ENCODE data around the gene EHBP1.
"Not testable (repeated sequence)": the region's sequence is repeated elsewhere in the genome, so short reads cannot be mapped to it uniquely, and the experiment has no call there.

DNA sequence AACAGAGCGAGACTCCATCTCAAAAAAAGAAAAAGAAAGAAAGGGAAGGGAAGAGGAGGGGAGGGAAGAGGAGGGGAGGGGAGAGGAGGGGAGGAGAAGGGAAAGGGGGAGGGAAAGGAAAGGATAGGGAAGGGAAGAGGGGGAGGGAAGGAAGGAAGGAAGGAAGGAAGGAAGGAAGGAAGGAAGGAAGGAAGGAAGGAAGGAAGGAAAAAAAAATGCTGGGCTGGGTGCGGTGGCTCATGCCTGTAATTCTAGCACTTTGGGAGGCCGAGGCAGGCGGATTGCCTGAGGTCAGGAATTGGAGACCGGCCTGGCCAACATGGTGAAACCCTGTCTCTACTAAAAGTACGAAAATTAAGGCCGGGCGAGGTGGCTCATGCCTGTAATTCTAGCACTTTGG lies 314.2 kb downstream of the EHBP1 start:
- TF ChIP-seq MAX (IDR thresholded peaks at IDR 0.05; ENCODE audit: low read depth); REST (IDR thresholded peaks at IDR 0.05; ENCODE audit: low read depth, low read length); EP300 (IDR thresholded peaks at IDR 0.05; ENCODE audit: borderline replicate concordance in 1 of 2, low read depth in 1 of 2, low read length in 1 of 2); POLR2AphosphoS5 (IDR thresholded peaks at IDR 0.05; ENCODE audit: low read depth, low read length); YY1 (IDR thresholded peaks at IDR 0.05; ENCODE audit: low read depth); EZH2phosphoT487 (IDR thresholded peaks at IDR 0.05; ENCODE audit: borderline replicate concordance, low read depth); RXRA (IDR thresholded peaks at IDR 0.05; ENCODE audit: borderline replicate concordance, low read depth); SMC3 (IDR thresholded peaks at IDR 0.05; ENCODE audit: low read depth, low read length); MXI1 (IDR thresholded peaks at IDR 0.05; ENCODE audit: low read depth, low read length); CHD2 (IDR thresholded peaks at IDR 0.05; ENCODE audit: low read length, partially characterized antibody): not testable (repeated sequence)
